ENCODE measurements around the gene S100A3.

- TF ChIP-seq ZFP1 (CRISPR knock-in tag; IDR thresholded peaks at IDR 0.05) (no peak), PHF5A (CRISPR knock-in tag; IDR thresholded peaks at IDR 0.05; ENCODE audit: low read depth, unreplicated experiment) (no peak)
These were observed 29.9 kb upstream of the S100A3 start for GRCh38 chr1:153578936-153579335.

All from HepG2 (cell line).